Stimulated activated naive CD8-positive, alpha-beta T cell treated with anti-CD3 and anti-CD28 coated beads, Interleukin-15, amount 100 ng/mL, for 72 hours (primary cell): ENCODE measurements around the gene SLC22A14.
"Not testable (repeated sequence)": the region's sequence is repeated elsewhere in the genome, so short reads cannot be mapped to it uniquely, and the experiment has no call there.

Experiments
- ATAC-seq: fragments of 150-1000 bp; cut with Tn5 transposase; 2 replicates; pipeline ENCODE4 v1.10.0; 2021; ENCODE audit warnings: mild to moderate bottlenecking, moderate library complexity
- DNase-seq, 2 donors: peaks; one replicate each; pipeline ENCODE4 v3.0.0; 2021 to 2022
- H3K27ac Mint-ChIP-seq, 2 donors: one replicate each; pipeline ENCODE4 v1.8.0; 2022; ENCODE audit warnings: mild to moderate bottlenecking in 2 of 2, mixed read lengths in 2 of 2, moderate library complexity in 2 of 2
- H3K27me3 Mint-ChIP-seq: one replicate; pipeline ENCODE4 v1.8.0; 2022; ENCODE audit warnings: mixed read lengths
- H3K4me1 Mint-ChIP-seq: one replicate; pipeline ENCODE4 v1.8.0; 2022; ENCODE audit warnings: mild to moderate bottlenecking, mixed read lengths
- H3K4me3 Mint-ChIP-seq, 2 donors: one replicate each; pipeline ENCODE4 v1.8.0; 2022; ENCODE audit warnings: mild to moderate bottlenecking in 2 of 2, mixed read lengths in 2 of 2, moderate library complexity in 1 of 2
- H3K9me3 Mint-ChIP-seq, 2 donors: one replicate each; pipeline ENCODE4 v1.8.0; 2022; ENCODE audit warnings: mixed read lengths in 2 of 2

The SLC22A14 gene

DNA sequence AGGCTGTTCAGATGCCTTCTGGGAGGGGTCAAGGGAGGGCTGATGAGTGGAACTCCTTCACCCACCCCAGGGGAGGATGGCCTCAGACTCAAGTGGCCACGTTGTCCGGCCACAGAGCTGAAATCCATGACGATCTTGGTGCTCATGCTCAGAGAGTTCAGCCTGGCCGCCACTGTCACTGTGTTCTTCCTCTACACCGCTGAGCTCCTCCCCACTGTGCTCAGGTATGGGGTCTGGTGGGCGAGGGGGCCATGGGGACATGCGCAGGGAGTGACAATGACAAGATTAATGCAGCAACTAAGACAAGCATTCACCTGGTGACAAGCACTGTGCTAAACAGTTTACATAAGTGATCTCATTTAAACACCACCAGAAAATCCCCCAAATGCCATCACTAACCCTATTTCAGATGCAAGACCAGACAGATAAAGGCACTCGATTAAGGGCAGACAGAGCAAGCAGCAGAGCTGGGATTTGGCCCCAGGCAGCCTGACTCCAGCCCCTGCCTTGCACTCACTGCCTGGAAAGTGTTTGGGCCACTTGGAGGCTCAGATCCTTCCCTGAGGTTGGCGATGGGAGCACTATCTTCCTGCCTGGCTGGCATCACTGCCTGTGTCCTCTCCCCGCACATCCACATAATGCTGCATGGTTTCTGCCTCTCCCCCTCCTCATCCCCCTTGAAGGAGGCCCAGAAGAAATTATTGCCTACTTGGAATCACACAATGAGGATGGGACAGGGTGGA is 33.6 kb downstream of the SLC22A14 start:
- Mint-ChIP-seq H3K27me3 (no peaks in the 10 kb centered on the region), H3K4me3 (no peak overlapping the region), H3K9me3 (no peaks in the 10 kb centered on the region), H3K27ac (peak overlapping the region in 1 of 2 donors; percentile 15), H3K4me1 (no peaks in the 10 kb centered on the region)
- no peak for DNase-seq
- no peak for ATAC-seq

GRCh38 chr3:38316356-38317191 is 34.5 kb downstream of the SLC22A14 start:
- H3K4me3 Mint-ChIP-seq: no peak overlapping the region
- DNase-seq (no peak), ATAC-seq (no peak)
- H3K27ac Mint-ChIP-seq: no peak overlapping the region
- H3K4me1 Mint-ChIP-seq: no peaks in the 10 kb centered on the region
- no peaks in the 10 kb centered on the region for H3K9me3 Mint-ChIP-seq
- no peaks in the 10 kb centered on the region for H3K27me3 Mint-ChIP-seq

- no peak overlapping the region for H3K27ac Mint-ChIP-seq
- H3K27me3 Mint-ChIP-seq: no peaks in the 10 kb centered on the region
- no peaks in the 10 kb centered on the region for H3K9me3 Mint-ChIP-seq
- no peak overlapping the region for H3K4me3 Mint-ChIP-seq
- ATAC-seq (peak; percentile 10), DNase-seq (no peak)
- H3K4me1 Mint-ChIP-seq: no peaks in the 10 kb centered on the region
Observed at GRCh38 chr3:38317192-38317759, 35.2 kb downstream of the SLC22A14 start.

GRCh38 chr3:38318766-38319671 is 36.9 kb downstream of the SLC22A14 start:
- Mint-ChIP-seq H3K27ac (no peak overlapping the region), H3K4me3 (no peak overlapping the region), H3K9me3 (no peaks in the 10 kb centered on the region), H3K27me3 (no peaks in the 10 kb centered on the region), H3K4me1 (no peaks in the 10 kb centered on the region)
- no peak for ATAC-seq
- no peak for DNase-seq

- DNase-seq, H3K9me3 Mint-ChIP-seq, H3K4me1 Mint-ChIP-seq, H3K27me3 Mint-ChIP-seq, ATAC-seq, H3K27ac Mint-ChIP-seq, H3K4me3 Mint-ChIP-seq: not testable (repeated sequence)
Observed at GRCh38 chr3:38320638-38321037, 38.5 kb downstream of the SLC22A14 start.

GRCh38 chr3:38323060-38323459 is 41.0 kb downstream of the SLC22A14 start:
- H3K4me3 Mint-ChIP-seq: no peak overlapping the region

GRCh38 chr3:38325256-38325655 is 43.2 kb downstream of the SLC22A14 start:
- Mint-ChIP-seq H3K27me3 (no peaks in the 10 kb centered on the region), H3K27ac (no peak overlapping the region), H3K9me3 (no peaks in the 10 kb centered on the region), H3K4me1 (no peaks in the 10 kb centered on the region), H3K4me3 (no peak overlapping the region)
- DNase-seq: no peak
- ATAC-seq: no peak

More at GRCh38 chr3:38323060-38323459, 41.0 kb downstream of the SLC22A14 start:
- no peaks in the 10 kb centered on the region for H3K27me3 Mint-ChIP-seq
- H3K4me1 Mint-ChIP-seq: no peaks in the 10 kb centered on the region
- H3K27ac Mint-ChIP-seq: no peak overlapping the region
- DNase-seq (no peak), ATAC-seq (no peak)
- H3K9me3 Mint-ChIP-seq: no peaks in the 10 kb centered on the region

DNA sequence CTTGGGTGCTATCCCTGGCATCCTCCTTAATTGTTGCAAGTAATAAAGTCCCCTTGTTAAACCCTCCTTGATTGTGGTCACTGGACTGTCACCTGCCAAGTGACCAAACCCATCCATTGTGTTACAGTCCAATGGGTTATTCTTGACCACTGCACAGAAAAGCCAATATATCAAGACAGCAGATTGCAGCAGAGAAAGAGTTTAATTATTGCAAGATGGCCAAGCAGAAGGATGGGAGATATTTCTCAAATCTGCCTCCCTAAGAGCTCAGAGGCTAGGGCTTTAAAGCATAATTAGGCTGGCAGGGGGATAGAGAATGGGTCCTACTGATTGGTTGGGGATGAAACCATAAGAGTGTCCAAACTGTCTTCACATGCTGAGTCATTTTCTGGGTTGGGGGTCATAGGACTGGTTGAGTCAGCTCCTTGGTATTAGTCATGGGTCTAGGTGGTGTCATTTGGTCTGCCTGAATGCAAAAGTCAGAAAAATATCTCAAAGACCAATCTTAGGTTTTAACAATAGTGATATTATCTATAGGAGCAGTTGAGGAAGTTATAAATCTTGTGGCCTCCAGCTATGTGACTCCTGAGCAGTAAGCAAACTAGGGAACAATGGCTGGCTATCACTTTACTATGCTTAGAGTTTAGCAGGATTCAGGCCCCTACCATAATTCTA is 45.4 kb downstream of the SLC22A14 start:
- Mint-ChIP-seq H3K27ac (peak overlapping the region in 1 of 2 donors; percentile 22), H3K4me3 (no peak overlapping the region), H3K9me3 (no peaks in the 10 kb centered on the region), H3K27me3 (no peaks in the 10 kb centered on the region), H3K4me1 (no peaks in the 10 kb centered on the region)
- DNase-seq (no peak), ATAC-seq (peak; percentile 77)

GRCh38 chr3:38331257-38332022 is 49.3 kb downstream of the SLC22A14 start:
- Mint-ChIP-seq H3K27me3 (peaks cover 8% of the 10 kb centered on the region), H3K4me3 (no peak overlapping the region), H3K27ac (peak overlapping the region in 1 of 2 donors; percentile 78), H3K9me3 (no peaks in the 10 kb centered on the region), H3K4me1 (peaks cover 6% of the 10 kb centered on the region)
- DNase-seq (no peak), ATAC-seq (no peak)

GRCh38 chr3:38332201-38332600 is 50.1 kb downstream of the SLC22A14 start:
- no peak overlapping the region for H3K27ac Mint-ChIP-seq
- H3K4me3 Mint-ChIP-seq: no peak overlapping the region
- H3K9me3 Mint-ChIP-seq: no peaks in the 10 kb centered on the region
- peaks cover 8% of the 10 kb centered on the region for H3K27me3 Mint-ChIP-seq
- peaks cover 6% of the 10 kb centered on the region for H3K4me1 Mint-ChIP-seq
- DNase-seq (no peak), ATAC-seq (no peak)

DNA sequence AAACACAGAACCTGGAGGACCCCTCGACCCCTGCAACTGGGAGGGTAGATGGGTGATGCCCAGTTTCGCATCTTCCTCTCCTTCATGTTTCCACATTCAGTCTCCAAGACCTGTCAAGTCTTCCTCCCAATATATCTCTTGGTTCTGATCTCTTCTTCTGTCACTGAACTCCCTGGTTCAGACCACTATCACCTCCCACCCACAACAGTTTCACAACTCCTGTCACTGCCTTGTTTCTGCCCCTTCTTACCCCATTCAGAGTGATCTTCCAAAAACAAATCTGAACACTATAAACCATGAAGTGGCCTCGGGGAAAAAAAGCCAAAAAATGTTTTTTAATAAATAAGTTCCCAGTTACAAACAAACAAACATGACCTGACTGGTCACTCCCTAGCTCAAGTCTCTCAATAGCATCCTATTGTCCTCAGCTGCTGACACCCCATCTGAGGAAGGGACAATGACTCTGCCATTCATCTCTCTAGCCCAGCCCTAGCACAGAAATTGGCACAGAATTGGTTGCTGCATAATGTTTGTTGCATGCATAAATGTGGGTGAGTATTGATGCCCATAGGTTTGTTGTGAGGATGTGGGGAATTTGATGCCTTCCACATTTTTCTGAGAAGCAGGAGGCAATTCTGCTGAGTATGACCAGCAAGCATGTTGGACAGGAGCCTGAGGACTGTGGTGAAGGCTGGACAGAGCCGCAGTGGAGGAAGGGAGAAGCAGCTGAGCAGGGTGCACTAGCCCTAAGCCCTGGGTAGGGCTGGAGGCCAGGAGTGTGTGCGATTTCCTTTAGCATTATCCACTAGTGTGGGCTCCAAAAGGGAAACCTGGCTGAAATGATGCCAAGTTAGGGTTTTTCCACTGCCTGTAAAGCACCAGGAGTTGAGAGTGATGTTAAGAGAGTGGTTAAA is 52.3 kb downstream of the SLC22A14 start:
- no peak overlapping the region for H3K27ac Mint-ChIP-seq
- H3K9me3 Mint-ChIP-seq: no peaks in the 10 kb centered on the region
- DNase-seq (no peak), ATAC-seq (peak; percentile 67)
- no peak overlapping the region for H3K4me3 Mint-ChIP-seq
- peaks cover 8% of the 10 kb centered on the region for H3K27me3 Mint-ChIP-seq
- H3K4me1 Mint-ChIP-seq: peaks cover 6% of the 10 kb centered on the region

- no peak overlapping the region for H3K27ac Mint-ChIP-seq
- H3K27me3 Mint-ChIP-seq: peaks cover 8% of the 10 kb centered on the region
- H3K4me3 Mint-ChIP-seq: no peak overlapping the region
- no peaks in the 10 kb centered on the region for H3K9me3 Mint-ChIP-seq
- no peak for DNase-seq
- H3K4me1 Mint-ChIP-seq: peaks cover 6% of the 10 kb centered on the region
- ATAC-seq: no peak
Observed at GRCh38 chr3:38335263-38335662, 53.2 kb downstream of the SLC22A14 start.

GRCh38 chr3:38337703-38338102 is 55.6 kb downstream of the SLC22A14 start:
- H3K4me3 Mint-ChIP-seq: no peak overlapping the region
- no peak overlapping the region for H3K27ac Mint-ChIP-seq
- no peak for DNase-seq
- no peak for ATAC-seq
- H3K27me3 Mint-ChIP-seq: peaks cover 8% of the 10 kb centered on the region
- peaks cover 6% of the 10 kb centered on the region for H3K4me1 Mint-ChIP-seq
- H3K9me3 Mint-ChIP-seq: no peaks in the 10 kb centered on the region
